ENCODE results near the gene BPIFB1.

- TF ChIP-seq CTCF (IDR thresholded peaks at IDR 0.05) (no peak), POLR2A (IDR thresholded peaks at IDR 0.05) (no peak), POLR2AphosphoS5 (IDR thresholded peaks at IDR 0.05) (no peak)
Observed at GRCh38 chr20:33249456-33249855, 33.6 kb upstream of the BPIFB1 start.

All from breast epithelium (tissue), 3 donors.